DND-41 (cell line): ENCODE results near the gene PRR14L.
"Not testable (repeated sequence)": the region's sequence is repeated elsewhere in the genome, so short reads cannot be mapped to it uniquely, and the experiment has no call there.

Experiments used
- ATAC-seq: fragments of 200-7000 bp; cut with Tn5 transposase; 3 replicates; pipeline ENCODE4 v1.9.1; 2021; ENCODE audit warnings: low read depth; ENCODE audit not compliant: insufficient read depth
- DNase-seq: peaks from one replicate; pipeline ENCODE4 v3.0.0-alpha.2; 2020
- H2AFZ ChIP-seq: 2 replicates; pipeline ENCODE4 v1.6.0; 2012; ENCODE audit warnings: low read depth, low read length
- H3K27ac ChIP-seq: 2 replicates; pipeline ENCODE4 v1.5.1; 2012; ENCODE audit warnings: low read length, inconsistent platforms
- H3K27me3 ChIP-seq: fragments of 200-600 bp; sonication (generic); 2 replicates; pipeline ENCODE4 v1.6.0; 2012; ENCODE audit warnings: low read length, mild to moderate bottlenecking, inconsistent platforms; ENCODE audit not compliant: insufficient read depth, poor library complexity
- H3K36me3 ChIP-seq: 2 replicates; pipeline ENCODE4 v1.5.1; 2012; ENCODE audit warnings: low read length, inconsistent platforms; ENCODE audit not compliant: insufficient read depth
- H3K4me1 ChIP-seq: 2 replicates; pipeline ENCODE4 v1.5.1; 2012; ENCODE audit warnings: mild to moderate bottlenecking, low read length; ENCODE audit not compliant: insufficient read depth
- H3K4me2 ChIP-seq: 2 replicates; pipeline ENCODE4 v1.6.0; 2012; ENCODE audit warnings: mild to moderate bottlenecking, moderate library complexity, low read length, inconsistent platforms; ENCODE audit not compliant: insufficient read depth
- H3K4me3 ChIP-seq, 2 experiments: fragments of 200-600 bp in 1 of 2; shearing (Covaris generic) in 1 of 2; 2 replicates each; pipeline ENCODE4 v1.5.1; 2012 to 2016; ENCODE audit warnings: inconsistent platforms in 2 of 2, low read length in 2 of 2, mild to moderate bottlenecking in 2 of 2, low read depth in 1 of 2, moderate library complexity in 1 of 2
- H3K79me2 ChIP-seq: 2 replicates; pipeline ENCODE4 v1.6.0; 2012; ENCODE audit warnings: low read length, inconsistent platforms; ENCODE audit not compliant: insufficient read depth
- H3K9ac ChIP-seq: 2 replicates; pipeline ENCODE4 v1.6.0; 2012; ENCODE audit warnings: low read depth, mild to moderate bottlenecking, inconsistent platforms, low read length, moderate library complexity
- H3K9me3 ChIP-seq: 2 replicates; pipeline ENCODE4 v1.5.1; 2012; ENCODE audit warnings: low read length, moderate library complexity, mild to moderate bottlenecking, inconsistent platforms; ENCODE audit not compliant: insufficient read depth, severe bottlenecking
- H4K20me1 ChIP-seq: 2 replicates; pipeline ENCODE4 v1.6.0; 2012; ENCODE audit warnings: low read length; ENCODE audit not compliant: insufficient read depth
- EZH2 ChIP-seq: IDR thresholded peaks from 3 replicates; pipeline ENCODE4 v1.6.1; 2012; ENCODE audit warnings: borderline replicate concordance, low read depth, mild to moderate bottlenecking, moderate library complexity, low read length, inconsistent platforms; ENCODE audit not compliant: severe bottlenecking
- TF ChIP-seq, protein P1 (sequence below): IDR thresholded peaks from 2 replicates; pipeline ENCODE4 v1.5.1; 2012; ENCODE audit warnings: borderline replicate concordance, low read length, moderate library complexity, mild to moderate bottlenecking; ENCODE audit not compliant: poor library complexity, severe bottlenecking; ENCODE audit errors: extremely low read depth

Gene PRR14L

DNA sequence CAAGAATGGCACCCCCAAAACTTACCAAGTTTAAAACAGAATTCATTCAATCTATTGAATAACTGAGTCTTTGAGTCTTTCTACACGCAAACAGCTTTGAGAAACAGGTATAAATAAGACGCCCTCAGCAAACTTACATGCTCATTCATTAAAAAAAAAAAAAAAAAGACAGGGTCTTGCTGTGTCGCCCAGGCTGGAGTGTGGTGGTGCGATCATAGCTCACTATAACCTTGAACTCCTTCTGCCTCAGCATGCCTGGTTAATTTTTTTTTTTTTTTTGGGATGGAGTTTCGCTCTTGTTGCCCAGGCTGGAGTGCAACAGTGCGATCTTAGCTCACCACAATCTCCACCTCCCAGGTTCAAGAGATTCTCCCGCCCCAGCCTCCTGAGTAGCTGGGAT, 6.1 kb downstream of the PRR14L start:
- Histone ChIP-seq H4K20me1 (peaks cover 15% of the 10 kb centered on the region; the same call in 1 of the 2 replicates), H3K27ac (no peak overlapping the region), H3K4me3 (no peak overlapping the region), H3K9me3 (no peaks in the 10 kb centered on the region), H3K9ac (no peak overlapping the region), H3K79me2 (peaks cover 90% of the 10 kb centered on the region), H2AFZ (no peak overlapping the region), H3K4me2 (no peak overlapping the region), H3K4me1 (peaks cover 18% of the 10 kb centered on the region), H3K27me3 (no peaks in the 10 kb centered on the region), H3K36me3 (peaks cover 36% of the 10 kb centered on the region)
- TF ChIP-seq EZH2, result no peak
- TF ChIP-seq, protein P1, sequence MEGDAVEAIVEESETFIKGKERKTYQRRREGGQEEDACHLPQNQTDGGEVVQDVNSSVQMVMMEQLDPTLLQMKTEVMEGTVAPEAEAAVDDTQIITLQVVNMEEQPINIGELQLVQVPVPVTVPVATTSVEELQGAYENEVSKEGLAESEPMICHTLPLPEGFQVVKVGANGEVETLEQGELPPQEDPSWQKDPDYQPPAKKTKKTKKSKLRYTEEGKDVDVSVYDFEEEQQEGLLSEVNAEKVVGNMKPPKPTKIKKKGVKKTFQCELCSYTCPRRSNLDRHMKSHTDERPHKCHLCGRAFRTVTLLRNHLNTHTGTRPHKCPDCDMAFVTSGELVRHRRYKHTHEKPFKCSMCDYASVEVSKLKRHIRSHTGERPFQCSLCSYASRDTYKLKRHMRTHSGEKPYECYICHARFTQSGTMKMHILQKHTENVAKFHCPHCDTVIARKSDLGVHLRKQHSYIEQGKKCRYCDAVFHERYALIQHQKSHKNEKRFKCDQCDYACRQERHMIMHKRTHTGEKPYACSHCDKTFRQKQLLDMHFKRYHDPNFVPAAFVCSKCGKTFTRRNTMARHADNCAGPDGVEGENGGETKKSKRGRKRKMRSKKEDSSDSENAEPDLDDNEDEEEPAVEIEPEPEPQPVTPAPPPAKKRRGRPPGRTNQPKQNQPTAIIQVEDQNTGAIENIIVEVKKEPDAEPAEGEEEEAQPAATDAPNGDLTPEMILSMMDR, result no peak
- no peak for DNase-seq
- no peak for ATAC-seq

DNA sequence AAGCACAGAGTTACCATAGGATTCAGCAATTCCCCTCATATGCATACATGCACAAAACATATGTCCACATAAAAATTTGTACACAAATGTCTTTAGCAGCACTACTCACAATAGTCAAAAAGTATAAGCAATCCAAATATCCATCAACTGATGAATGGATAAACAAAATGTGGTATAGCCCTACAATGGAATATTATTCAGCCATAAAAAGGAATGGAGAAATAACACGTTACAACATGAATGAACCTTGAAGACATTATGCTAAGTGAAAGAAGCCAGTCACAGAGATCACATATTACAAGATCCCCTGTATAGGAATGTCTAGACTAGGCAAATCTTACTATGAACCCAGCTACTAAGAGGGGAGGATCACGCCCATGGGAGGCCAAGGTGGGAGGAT, 7.2 kb downstream of the PRR14L start:
- TF ChIP-seq, protein P1, result no peak
- TF ChIP-seq EZH2, result no peak
- ATAC-seq (no peak), DNase-seq (no peak)
- H3K4me1 ChIP-seq, result peaks cover 6% of the 10 kb centered on the region
- no peak overlapping the region for H3K4me2 ChIP-seq
- no peak overlapping the region for H3K27ac ChIP-seq
- no peak overlapping the region for H2AFZ ChIP-seq
- H4K20me1 ChIP-seq, result peaks cover 20% of the 10 kb centered on the region
- no peak overlapping the region for H3K4me3 ChIP-seq
- peaks cover 43% of the 10 kb centered on the region for H3K36me3 ChIP-seq
- no peaks in the 10 kb centered on the region for H3K9me3 ChIP-seq
- H3K79me2 ChIP-seq, result peaks cover 90% of the 10 kb centered on the region
- no peaks in the 10 kb centered on the region for H3K27me3 ChIP-seq
- H3K9ac ChIP-seq, result no peak overlapping the region

DNA sequence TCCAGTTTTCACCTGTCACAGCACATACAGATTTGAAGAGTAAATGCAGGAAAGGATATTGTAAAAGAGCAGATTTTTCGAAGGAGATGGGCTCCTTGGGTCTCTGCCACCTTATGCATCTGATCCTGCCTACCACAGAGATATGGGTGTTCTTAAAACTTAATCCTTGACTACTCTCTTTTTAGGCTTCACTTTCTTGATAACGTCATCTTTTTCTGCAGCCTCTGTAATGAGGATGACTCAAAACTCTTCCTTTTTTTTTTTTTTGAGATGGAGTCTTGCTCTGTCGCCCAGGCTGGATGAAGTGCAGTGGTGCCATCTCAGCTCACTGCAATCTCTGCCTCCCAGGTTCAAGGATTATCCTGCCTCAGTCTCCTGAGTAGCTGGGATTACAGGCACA, 7.8 kb downstream of the PRR14L start:
- H3K79me2 ChIP-seq, result peaks cover 90% of the 10 kb centered on the region
- no peak overlapping the region for H3K9ac ChIP-seq
- peaks cover under 1% of the 10 kb centered on the region; the same call in 1 of the 2 replicates for H3K4me1 ChIP-seq
- H3K9me3 ChIP-seq, result no peaks in the 10 kb centered on the region
- ATAC-seq, result no peak
- H3K27ac ChIP-seq, result no peak overlapping the region
- no peak overlapping the region for H2AFZ ChIP-seq
- no peak for TF ChIP-seq EZH2
- TF ChIP-seq, protein P1, result no peak
- H3K4me3 ChIP-seq, result no peak overlapping the region
- no peaks in the 10 kb centered on the region for H3K27me3 ChIP-seq
- no peak overlapping the region for H3K4me2 ChIP-seq
- peaks cover 37% of the 10 kb centered on the region for H3K36me3 ChIP-seq
- DNase-seq, result no peak
- peaks cover 20% of the 10 kb centered on the region for H4K20me1 ChIP-seq

DNA sequence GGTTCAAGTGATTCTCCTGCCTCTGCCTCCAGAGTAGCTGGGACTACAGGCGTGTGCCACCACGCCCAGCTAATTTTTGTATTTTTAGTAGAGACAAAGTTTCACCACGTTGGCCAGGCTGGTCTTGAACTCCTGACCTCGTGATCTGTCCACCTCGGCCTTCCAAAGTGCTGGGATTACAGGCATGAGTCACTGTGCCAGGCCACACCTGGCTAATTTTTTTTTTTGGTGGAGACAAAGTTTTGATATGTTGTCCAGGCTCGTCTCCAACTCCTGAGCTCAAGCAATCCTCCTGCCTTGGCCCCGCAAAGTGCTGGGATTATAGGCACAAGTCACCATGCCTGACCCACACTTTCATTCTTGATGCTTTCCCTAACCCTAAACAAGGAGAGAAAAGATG, 9.6 kb downstream of the PRR14L start:
- H3K9me3 ChIP-seq, H3K4me3 ChIP-seq, H3K27me3 ChIP-seq, H3K9ac ChIP-seq, DNase-seq, H3K4me1 ChIP-seq, ATAC-seq, H2AFZ ChIP-seq, H3K4me2 ChIP-seq, H3K27ac ChIP-seq: not testable (repeated sequence)
- H3K36me3 ChIP-seq, result peaks cover 42% of the 10 kb centered on the region
- H3K79me2 ChIP-seq, result peaks cover 88% of the 10 kb centered on the region
- H4K20me1 ChIP-seq, result peaks cover 20% of the 10 kb centered on the region
